Kidney (tissue), 14 donors: ENCODE measurements around the gene TCF7L1. TPM values are rescaled to one million over a fixed set of nuclear protein-coding genes. Genes with fewer than 3 reads are reported as not detected.
A peak's percentile ranks its signal among the peaks of the same experiment; 100 is the strongest.

ENCODE experiments used
- DNase-seq, 5 donors: peaks; one replicate each; pipeline ENCODE4 v3.0.0-alpha.2; 2013 to 2020
- FAIRE-seq: peaks from 2 replicates; lab custom pipeline; 2012; peaks lifted over from hg19 to GRCh38; lab: Jason Lieb, UNC
- H3K27ac ChIP-seq, 2 donors: one replicate each; pipeline ENCODE4 v1.7.0; 2013; ENCODE audit warnings: low read depth in 2 of 2, low read length in 2 of 2, inconsistent platforms in 1 of 2
- H3K27me3 ChIP-seq: one replicate; pipeline ENCODE4 v1.7.1; 2013; ENCODE audit warnings: low read length, inconsistent platforms; ENCODE audit not compliant: control insufficient read depth, insufficient read depth
- H3K36me3 ChIP-seq, 3 donors: one replicate each; pipeline versions ENCODE4 v1.7.0 to v1.7.1; 2013; ENCODE audit warnings: low read length in 3 of 3, control low read depth in 1 of 3, inconsistent platforms in 1 of 3; ENCODE audit not compliant: insufficient read depth in 3 of 3, control insufficient read depth in 2 of 3
- H3K4me1 ChIP-seq, 3 donors: one replicate each; pipeline versions ENCODE4 v1.7.0 to v1.7.1; 2013; ENCODE audit warnings: low read length in 3 of 3, inconsistent platforms in 1 of 3, low read depth in 1 of 3; ENCODE audit not compliant: control insufficient read depth in 2 of 3, insufficient read depth in 2 of 3
- H3K4me3 ChIP-seq, 3 donors: one replicate each; pipeline versions ENCODE4 v1.7.0 to v1.8.1; 2013; ENCODE audit warnings: low read length in 3 of 3, control low read depth in 1 of 3, inconsistent platforms in 1 of 3
- H3K9ac ChIP-seq, 3 donors: one replicate each; pipeline versions ENCODE4 v1.7.0 to v1.7.1; 2013; ENCODE audit warnings: low read length in 3 of 3, control low read depth in 1 of 3, inconsistent platforms in 1 of 3
- H3K9me3 ChIP-seq, 3 donors: one replicate each; pipeline versions ENCODE4 v1.7.0 to v1.7.1; 2013; ENCODE audit warnings: low read length in 3 of 3, control low read depth in 1 of 3, inconsistent platforms in 1 of 3; ENCODE audit not compliant: control insufficient read depth in 2 of 3, insufficient read depth in 1 of 3
- CTCF ChIP-seq: IDR thresholded peaks from 3 replicates; pipeline ENCODE4 v1.5.1; 2012; ENCODE audit warnings: mild to moderate bottlenecking, moderate library complexity, borderline replicate concordance; ENCODE audit not compliant: insufficient read depth; ENCODE audit errors: extremely low read depth
- intact Hi-C: fragments of 100-400 bp; cut with DNase I; formaldehyde crosslinking; loops from one replicate; pipeline ENCODE4 v1.11.1; 2022
- polyA plus RNA-seq: library from polyadenylated mRNA; stranded (reverse); fragments of 350-450 nt; fragmentation: Illumina TruSeq; extraction: RNeasy Lipid Tissue Mini Kit (QIAGEN cat#74804); gene quantifications from one replicate; pipeline ENCODE4 v1.2.3, GENCODE V29; 2014; ENCODE audit warnings: low read depth, low replicate concordance; ENCODE audit not compliant: insufficient read depth
- total RNA-seq: library from RNA; stranded (reverse); fragmentation: NEBNext Ultra II Directional; extraction: Animal tissue kit (Norgen Biotek cat#: 25700); gene quantifications from one replicate; pipeline ENCODE4 v1.2.1, GENCODE V29; 2021
- donor health status: control.
- donor health status: control.
- donor health status: control.
- donor health status: control.
- donor health status: control.
- donor health status: DM: yes; HTN: yes; CAD: no.
- donor health status: Normal renal cell carcinoma (clear cell type).

Gene TCF7L1
- total and polyA plus RNA-seq, 2 donors from 2014 or later = 10.2 to 12.5 TPM

DNA sequence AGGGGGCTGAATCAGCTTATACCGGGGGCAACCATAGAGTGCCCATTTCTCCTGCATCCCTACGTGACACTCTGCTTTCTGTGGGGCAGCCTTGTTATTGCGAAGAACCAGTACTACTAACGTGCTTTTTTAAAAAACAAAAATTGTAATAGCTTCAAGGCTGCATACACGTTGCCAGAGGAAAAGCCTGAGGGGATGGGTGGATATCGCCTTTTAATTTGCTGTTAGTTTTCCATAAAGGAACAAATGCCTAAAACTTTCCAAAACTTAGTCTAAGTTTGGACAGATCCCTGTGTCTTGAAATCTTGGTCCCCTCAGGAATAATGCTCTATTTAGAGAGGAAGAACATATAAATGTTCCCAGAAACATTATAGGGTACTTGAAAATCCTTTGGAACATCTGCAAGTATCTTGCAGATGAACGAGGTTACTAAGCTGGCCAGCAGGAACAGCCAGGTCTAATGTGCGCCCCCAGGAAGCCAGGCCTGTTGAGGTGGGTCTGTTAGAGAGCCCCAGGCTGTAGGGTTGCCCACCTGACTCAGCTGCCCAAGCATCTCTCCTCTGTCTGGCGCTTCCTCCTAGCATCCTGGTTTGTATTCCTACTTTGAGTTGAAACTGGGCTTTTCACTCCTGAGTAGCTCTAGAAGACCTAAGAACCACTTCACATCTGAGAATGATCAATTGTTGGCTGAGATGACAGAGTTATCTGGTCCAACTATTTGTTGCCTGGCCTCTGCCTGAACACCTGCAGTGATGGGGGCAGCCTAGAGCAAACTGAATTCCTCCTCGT lies 97.7 kb downstream of the TCF7L1 start:
- TF ChIP-seq CTCF = no peak
- H3K36me3 ChIP-seq = no peaks in the 10 kb centered on the region
- intact Hi-C loops = no loop called here
- no peak overlapping the region for H3K27ac ChIP-seq
- DNase-seq (no peak), FAIRE-seq (no peak)
- no peak overlapping the region for H3K9ac ChIP-seq
- no peaks in the 10 kb centered on the region for H3K9me3 ChIP-seq
- H3K4me3 ChIP-seq = no peak overlapping the region
- H3K4me1 ChIP-seq = no peaks in the 10 kb centered on the region
- no peaks in the 10 kb centered on the region for H3K27me3 ChIP-seq

GRCh38 chr2:85231468-85231805 lies 98.2 kb downstream of the TCF7L1 start:
- no peak overlapping the region for H3K4me3 ChIP-seq
- H3K9me3 ChIP-seq = no peaks in the 10 kb centered on the region
- no peak for TF ChIP-seq CTCF
- no peaks in the 10 kb centered on the region for H3K4me1 ChIP-seq
- H3K9ac ChIP-seq = no peak overlapping the region
- intact Hi-C loops = no loop called here
- no peak for FAIRE-seq
- H3K36me3 ChIP-seq = no peaks in the 10 kb centered on the region
- H3K27ac ChIP-seq = no peak overlapping the region
- no peaks in the 10 kb centered on the region for H3K27me3 ChIP-seq
- DNase-seq = no peak

DNA sequence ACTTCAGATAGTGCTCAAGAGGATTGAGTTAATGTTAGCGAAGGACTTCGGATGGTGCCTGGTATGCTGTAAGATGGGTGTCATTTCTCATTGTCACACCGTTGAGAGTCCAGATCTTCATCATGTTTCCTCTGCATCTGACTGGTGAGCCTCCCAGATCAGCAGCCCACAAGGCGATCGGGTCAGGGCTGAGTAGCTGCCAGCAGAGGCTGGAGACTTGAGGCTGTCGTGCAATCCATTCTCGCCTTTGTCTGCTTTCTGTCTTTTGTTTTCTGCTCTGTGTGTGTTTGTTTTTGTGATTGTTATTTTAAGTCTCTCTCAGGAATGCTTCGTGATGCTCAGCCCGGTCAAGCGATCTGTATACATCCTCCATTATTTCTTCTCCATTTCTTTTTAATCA lies 98.8 kb downstream of the TCF7L1 start:
- no peaks in the 10 kb centered on the region for H3K9me3 ChIP-seq
- H3K27ac ChIP-seq = no peak overlapping the region
- no peak for TF ChIP-seq CTCF
- H3K4me3 ChIP-seq = no peak overlapping the region
- no peaks in the 10 kb centered on the region for H3K27me3 ChIP-seq
- no peaks in the 10 kb centered on the region for H3K36me3 ChIP-seq
- DNase-seq (no peak), FAIRE-seq (no peak)
- no peaks in the 10 kb centered on the region for H3K4me1 ChIP-seq
- no peak overlapping the region for H3K9ac ChIP-seq
- intact Hi-C loops = no loop called here

DNA sequence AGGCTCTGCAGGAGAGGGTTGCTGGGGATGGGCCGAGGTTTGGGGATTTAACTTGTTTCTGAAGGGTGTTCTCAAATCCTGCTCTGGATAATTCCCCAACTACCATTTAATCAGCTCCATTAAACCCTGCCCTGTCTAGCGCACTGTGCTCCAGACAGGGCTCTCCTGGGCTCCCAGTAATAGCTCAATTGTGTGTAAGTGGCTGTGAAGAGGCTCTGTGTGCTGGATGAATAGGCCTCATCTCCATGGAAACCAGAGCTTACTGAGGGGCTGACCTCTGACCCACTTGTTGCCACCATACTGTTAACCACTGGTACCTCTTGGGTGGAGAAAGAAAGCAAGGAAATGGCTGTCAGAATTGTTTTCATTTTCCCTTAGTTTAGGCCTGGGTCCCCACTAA lies 101.7 kb downstream of the TCF7L1 start:
- H3K27me3 ChIP-seq = no peaks in the 10 kb centered on the region
- H3K36me3 ChIP-seq = no peaks in the 10 kb centered on the region
- DNase-seq (peak in 1 of 5 donors; percentile 44), FAIRE-seq (no peak)
- H3K4me3 ChIP-seq = no peak overlapping the region
- no peaks in the 10 kb centered on the region for H3K4me1 ChIP-seq
- H3K27ac ChIP-seq = no peak overlapping the region
- intact Hi-C loops = no loop called here
- no peaks in the 10 kb centered on the region for H3K9me3 ChIP-seq
- H3K9ac ChIP-seq = no peak overlapping the region
- no peak for TF ChIP-seq CTCF
